ENCODE measurements around the gene BACH1.

The BACH1 gene

DNA sequence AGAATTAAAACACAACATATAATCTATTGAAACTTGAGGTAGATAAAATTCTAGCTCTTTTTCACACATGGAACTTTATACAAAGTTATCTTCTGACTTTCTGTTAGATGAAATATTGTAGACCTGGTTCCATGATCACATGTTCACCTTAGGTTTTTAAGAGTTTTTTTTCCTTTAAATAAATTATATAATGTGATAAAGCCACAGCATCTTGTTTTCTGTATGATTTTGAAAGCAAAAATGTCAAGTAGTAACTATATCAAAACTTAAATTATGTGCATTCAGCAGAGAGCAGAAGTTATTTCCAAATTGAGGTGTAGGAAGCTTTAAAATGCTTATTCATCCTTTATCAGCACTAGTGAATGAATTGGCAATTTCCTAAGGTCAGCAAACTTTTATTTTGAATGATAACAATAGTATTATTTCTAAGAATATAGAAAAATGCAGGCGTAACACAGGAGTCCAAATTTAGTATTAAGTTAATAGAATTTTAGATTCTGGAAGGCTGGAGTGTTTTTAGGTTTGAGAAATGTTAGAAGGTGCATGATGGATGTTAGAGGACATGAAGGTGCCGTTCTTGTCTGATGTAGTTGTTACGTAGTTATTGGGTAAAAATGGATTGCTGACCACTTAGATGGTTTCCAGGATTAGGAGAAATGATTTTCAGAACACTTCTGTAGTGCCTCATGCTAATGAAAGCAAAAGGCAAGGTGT, 17.5 kb downstream of the BACH1 start:
- DNase-seq: no peak

- no peak for DNase-seq
Observed at GRCh38 chr21:29316806-29317205, 18.1 kb downstream of the BACH1 start.

DNA sequence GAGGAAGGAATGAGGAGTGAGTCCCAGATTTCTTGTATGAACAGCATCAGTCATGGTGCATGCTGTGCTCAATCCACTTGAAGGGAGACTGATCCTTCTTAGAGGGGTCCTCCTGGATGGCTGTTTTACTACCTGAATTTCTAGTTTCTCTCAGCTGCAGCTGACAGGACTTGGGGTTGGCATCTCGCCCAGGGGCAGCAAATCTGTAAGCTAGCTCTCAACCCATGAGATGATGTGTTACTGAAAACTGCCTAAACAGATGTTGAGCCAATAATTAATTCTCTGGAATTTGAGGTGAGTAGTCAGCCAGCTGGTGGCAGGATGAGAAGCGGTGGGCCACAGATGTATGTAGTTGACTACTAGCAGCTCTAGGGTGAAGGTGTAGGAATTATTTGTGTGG, 19.6 kb downstream of the BACH1 start:
- DNase-seq: no peak

DNA sequence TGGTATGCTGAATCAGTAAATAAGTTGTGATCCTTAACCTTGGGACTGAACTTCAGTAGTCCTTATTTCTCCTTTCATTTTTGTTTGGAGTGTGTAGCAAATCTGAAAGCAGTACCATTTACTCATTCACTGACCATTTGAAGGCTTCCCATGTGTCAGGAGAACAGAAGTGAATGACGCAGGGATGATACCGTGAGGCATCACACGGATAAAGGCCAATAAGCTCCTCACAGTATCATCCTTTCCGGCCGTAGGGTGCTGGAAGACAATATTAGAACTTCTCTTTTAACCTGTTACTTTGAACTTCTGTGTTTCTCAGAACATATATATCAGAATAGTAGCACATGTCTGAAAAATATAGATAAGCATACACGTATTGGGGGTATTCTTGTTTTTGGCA, 21.3 kb downstream of the BACH1 start:
- no peak for DNase-seq

- no peak for DNase-seq
Observed at GRCh38 chr21:29321217-29321616, 22.5 kb downstream of the BACH1 start.

DNA sequence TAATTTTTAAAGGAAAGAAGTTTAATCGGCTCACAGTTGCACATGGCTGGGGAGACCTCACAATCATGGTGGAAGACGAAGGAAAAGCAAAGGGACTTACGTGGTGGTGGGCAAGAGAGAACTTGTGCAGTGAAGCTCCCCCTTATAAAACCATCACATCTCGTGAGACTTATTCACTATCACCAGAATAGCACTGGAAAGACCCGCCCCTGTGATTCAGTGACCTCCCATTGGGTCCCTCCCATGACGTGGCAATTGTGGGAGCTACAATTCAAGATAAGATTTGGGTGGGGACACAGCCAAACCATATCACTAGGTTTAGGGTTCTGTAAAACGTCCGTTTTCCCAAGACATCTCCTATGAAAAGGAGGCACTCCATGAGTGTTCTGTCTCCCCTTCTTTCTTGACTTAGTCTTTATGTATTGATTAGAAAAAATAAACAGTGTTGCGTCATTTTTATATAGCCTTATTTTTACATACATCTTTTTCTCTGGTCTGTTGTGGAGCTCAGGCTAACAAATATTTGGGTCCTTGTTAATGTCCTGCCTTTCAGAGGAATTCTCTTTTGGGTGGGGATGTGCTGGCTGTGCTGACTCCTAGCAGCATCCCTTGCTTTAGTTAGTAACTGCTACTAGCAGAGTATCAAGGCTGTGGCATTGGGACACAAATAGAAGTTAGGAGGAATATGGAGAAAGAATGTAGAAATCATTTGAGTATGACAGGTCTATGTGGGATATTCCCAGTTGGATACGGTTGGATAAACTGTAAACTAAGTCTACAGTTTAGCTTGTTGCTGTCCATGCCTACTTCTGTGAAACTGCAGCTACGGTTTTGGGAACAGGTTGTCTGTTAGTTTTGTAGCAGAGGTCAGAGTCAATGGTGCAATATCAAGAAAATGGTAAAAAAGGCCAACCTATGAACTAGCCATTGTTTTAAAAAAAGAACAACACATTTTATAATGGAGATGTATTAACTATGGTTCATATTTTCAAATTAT, 23.5 kb downstream of the BACH1 start:
- no peak for DNase-seq

DNA sequence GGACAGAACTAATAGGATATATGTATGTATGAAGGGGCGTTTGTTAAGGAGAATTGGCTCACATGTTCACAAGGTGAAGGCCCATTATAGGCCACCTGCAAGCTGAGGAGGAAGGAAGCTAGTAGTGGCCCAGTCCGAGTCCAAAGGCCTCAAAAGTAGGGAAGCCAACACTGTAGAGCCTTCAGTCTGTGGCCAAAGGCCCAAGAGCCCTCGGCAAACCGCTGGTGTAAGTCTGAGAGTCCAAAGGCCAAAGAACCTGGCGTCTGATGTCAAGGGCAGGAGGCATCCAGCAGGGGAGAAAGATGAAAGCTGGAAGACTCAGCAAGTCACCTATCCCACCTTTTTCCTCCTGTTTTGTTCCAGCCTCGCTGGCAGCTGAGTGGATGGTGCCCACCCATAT, 24.5 kb downstream of the BACH1 start:
- DNase-seq: no peak

DNA sequence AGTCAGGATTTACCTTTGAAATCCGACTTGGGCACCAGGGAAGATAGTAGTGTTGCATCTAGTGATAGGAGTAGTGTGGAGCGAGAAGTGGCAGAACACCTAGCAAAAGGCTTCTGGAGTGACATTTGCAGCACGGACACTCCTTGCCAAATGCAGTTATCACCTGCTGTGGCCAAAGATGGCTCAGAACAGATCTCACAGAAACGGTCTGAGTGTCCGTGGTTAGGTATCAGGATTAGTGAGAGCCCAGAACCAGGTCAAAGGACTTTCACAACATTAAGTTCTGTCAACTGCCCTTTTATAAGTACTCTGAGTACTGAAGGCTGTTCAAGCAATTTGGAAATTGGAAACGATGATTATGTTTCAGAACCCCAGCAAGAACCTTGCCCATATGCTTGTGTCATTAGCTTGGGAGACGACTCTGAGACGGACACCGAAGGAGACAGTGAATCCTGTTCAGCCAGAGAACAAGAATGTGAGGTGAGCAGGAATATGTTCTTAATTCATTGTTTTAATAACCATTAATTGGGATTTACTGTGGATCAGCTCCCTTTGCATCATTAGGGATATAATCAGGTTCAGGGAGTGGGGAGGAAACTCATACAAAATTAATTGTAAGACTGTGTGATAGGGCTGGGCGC, 28.3 kb downstream of the BACH1 start:
- no peak for DNase-seq

GRCh38 chr21:29329406-29329805, 30.7 kb downstream of the BACH1 start:
- no peak for DNase-seq

DNA sequence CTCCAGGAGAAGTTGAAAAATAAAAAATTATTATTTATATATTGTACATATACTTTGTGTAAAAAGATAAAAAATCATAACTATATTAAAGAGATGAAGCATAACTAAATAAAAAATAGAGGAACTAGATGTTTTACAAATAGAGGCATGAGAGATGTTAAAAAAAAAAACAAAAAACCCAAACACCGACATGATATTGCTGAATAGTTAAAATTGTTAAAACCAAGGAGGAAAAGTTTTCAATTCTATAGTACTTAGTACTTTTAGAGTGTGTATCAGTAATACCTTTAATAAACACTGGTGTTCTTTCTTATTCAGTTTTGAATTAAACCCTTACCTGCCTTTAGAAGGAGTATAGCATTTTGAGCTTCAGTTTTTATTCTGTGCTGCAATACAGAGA, 32.1 kb downstream of the BACH1 start:
- no peak for DNase-seq

DNA sequence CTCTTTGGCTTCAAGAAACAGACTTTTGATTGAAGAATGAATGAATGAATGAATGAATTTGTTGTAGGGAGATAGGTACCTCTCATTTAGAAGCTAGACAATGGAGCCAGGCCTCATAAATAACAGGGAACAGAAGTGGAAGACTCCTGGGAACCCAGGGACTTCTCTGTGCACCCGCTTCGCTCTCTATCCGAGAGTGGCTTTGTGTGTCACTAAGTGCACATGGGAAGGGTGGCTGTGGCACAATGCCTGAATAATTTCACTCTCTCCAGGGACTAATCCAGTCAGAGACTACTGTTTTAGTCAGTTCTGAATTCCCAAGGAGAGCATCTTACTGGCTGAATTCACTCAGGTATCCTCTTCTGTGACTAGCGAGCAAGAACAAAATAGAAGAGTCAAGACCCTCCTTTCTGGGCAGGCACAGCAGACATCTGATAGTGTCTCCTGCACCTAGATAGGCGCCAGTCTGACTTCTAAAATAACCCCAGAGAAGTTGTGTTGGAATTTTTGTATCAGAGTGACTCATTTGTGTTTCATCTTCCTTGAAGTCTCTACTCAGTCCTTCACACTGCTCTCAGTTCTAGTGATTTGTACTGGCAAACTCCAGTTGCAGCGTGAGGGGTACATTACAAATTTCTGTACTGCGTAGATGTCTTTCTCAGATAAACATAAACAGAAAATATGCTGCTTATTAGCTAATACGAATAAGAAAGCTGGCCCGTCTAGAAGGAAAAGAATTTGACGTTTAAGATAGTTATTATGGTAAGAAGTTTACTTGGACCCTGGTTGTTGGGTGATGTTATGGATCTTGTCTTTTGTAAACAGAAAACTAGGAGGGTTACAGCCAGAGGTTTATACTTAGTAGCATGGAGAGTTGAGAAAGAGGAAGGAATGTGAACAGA, 34.0 kb downstream of the BACH1 start:
- no peak for DNase-seq

- no peak for DNase-seq
Observed at GRCh38 chr21:29333406-29333805, 34.7 kb downstream of the BACH1 start.

DNA sequence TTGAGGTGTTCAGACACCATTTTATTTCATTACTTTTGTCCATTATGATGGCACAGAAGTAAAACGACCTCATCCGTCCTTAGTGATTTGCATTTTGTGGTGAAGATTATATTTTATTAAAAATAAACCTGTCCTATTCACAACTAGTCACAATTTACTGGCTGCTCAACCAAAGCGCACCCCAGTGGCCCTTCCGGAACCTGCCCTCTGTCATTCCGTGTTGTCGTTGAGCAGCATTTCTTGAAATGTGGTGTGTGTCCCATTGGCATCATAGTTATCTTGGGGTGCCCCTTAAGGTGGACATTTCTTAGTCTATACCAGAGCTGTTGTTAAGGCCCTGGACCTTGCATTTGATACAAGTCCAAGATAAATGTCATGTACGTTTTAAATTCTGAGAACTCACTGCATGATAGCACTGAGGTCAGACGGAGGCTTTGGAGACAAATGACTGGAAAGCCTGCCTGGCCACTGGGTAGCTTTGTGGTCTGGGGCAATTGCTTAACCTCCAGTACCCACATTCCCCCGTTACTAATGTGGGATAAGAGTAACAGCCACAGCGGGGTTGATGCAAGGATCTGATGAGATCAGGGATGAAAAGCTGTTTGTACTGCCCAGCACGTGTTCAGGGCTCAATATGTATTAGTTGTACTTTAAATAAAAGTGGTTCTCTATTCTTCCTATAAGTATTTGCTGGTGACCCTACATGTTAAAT, 36.2 kb downstream of the BACH1 start:
- DNase-seq: no peak

- no peak for DNase-seq
Observed at GRCh38 chr21:29335720-29336119, 37.0 kb downstream of the BACH1 start.

DNA sequence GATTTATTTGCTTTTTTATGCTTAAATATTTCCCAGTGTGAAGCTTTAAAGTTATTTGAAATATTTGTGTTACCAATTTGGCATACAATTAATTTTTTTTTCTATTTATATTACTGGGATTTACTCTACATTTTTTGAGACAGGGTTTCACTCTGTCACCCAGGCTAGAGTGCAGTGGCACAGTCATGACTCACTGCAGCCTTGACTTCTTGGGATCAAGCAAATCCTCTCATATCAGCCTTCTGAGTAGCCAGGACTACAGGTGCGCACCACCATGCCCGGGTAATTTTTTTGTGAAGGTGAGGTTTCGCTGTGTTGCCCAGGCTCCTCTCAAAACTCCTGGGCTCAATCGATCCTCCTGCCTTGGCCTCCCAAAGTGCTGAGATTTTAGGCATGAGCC, 39.5 kb downstream of the BACH1 start:
- no peak for DNase-seq

GRCh38 chr21:29340228-29340627, 41.5 kb downstream of the BACH1 start:
- DNase-seq: no peak

DNA sequence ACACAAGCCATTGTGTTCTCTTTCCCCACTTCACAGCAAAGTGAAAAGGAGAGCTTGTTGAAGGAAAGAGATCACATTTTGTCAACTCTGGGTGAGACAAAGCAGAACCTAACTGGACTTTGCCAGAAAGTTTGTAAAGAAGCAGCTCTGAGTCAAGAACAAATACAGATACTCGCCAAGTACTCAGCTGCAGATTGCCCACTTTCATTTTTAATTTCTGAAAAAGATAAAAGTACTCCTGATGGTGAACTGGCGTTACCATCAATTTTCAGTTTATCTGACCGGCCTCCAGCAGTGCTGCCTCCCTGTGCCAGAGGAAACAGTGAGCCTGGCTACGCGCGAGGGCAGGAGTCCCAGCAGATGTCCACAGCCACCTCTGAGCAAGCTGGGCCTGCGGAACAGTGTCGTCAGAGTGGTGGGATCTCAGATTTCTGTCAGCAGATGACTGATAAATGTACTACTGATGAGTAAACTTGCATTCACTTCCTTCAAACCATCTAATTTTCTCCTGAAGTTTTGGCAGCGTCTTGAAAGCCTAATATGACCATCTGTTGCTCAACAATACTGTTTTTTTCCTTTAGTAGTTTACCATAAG, 43.7 kb downstream of the BACH1 start:
- DNase-seq: no peak

- DNase-seq: no peak
Observed at GRCh38 chr21:29343519-29343918, 44.8 kb downstream of the BACH1 start.

DNA sequence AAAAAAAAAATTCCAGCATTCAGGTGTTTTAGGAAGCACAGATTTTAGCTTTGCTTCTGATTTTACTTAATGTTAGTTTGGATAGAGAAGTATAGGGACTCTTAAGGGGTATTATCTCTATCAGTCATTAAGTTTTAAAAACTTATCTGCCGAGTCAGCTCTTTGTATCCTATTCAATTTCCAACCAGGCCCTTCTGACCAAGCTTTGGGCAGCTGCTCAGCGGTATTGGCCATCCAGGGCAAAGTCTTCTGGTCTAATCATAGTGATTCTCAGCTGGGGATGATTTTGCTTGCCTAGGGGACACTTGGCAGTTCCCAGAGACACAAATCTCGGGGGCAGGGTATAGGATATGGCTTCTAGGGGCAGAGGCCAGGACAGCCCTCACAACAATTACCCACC, 47.6 kb downstream of the BACH1 start:
- no peak for DNase-seq

DNA sequence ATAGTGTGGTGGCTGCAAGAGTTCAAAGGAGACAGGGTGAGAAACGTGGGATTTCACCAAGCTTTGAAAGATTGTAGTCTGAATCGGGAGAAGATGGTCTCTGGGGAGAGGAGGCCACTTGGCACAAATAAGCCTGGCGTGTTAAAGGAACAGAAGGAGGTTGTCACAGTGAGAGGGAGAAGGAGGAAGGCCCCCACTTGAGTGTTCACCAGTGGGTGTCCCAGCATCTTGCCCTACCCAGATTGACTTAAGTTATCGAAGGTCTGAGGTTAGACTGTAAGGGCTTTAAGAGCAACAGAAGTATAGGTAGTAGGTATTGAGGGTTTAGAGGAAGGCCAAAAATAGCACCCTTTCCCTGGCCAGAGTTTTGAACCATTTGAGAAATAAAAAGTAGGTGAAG, 48.0 kb downstream of the BACH1 start:
- DNase-seq: no peak

DNA sequence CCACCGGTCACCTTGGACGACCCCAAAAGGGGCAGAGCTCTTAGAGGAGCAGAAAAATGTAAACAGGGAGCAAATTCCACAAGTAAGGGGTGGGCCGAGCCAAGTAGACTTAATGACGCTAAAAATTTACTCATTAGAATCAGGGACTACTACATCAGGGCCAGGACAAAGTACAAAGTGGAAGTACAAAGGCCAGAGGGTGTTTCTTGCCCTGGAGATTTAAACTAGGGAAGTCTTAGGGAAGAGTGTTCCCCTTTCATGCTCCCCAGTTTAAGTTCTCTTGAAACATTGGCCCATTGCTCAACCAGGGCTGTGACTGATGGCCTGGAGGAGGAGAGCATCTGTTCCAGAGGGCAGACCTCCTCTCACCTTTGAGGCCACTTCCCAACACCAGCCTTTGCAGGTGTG, 48.6 kb downstream of the BACH1 start:
- DNase-seq: no peak

DNA sequence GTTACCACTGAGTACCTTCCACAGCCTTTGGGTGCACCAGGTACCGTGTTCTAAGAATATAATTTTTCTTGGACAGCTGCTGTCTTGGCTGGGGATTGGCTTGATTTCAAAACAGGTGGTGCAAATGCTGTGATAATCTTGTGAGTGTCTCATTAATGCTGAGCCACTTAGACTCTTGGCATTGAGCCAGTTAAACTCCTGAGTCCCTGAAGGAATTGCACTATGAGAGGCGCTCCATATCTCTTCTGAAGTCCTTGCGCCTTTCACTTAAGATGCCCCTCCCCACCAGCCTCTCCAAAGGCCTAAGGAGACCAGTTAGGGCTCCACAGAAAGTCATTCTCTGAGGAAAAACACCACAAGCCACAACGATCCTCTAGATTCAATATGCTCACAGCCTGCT, 51.0 kb downstream of the BACH1 start:
- peak in 1 of 2 experiments; percentile 62 for DNase-seq
